Adipocyte (in vitro differentiated cells): ENCODE measurements around the gene SH3BGRL3.
"Not testable (repeated sequence)": the region's sequence is repeated elsewhere in the genome, so short reads cannot be mapped to it uniquely, and the experiment has no call there.

Experiments used
- DNase-seq: peaks from one replicate; pipeline ENCODE4 v3.0.0-alpha.2; 2015; ENCODE audit warnings: low read depth
- H3K27me3 ChIP-seq: replicated peaks from 2 replicates; pipeline ENCODE4 v1.7.0; 2013; ENCODE audit warnings: mild to moderate bottlenecking, low read length, moderate library complexity; ENCODE audit not compliant: control insufficient read depth, insufficient read depth
- H3K36me3 ChIP-seq: 2 replicates; pipeline ENCODE4 v1.7.0; 2013; ENCODE audit warnings: low read length, mild to moderate bottlenecking, moderate library complexity; ENCODE audit not compliant: control insufficient read depth, insufficient read depth, severe bottlenecking
- H3K4me1 ChIP-seq: 2 replicates; pipeline ENCODE4 v1.7.0; 2013; ENCODE audit warnings: mild to moderate bottlenecking, low read length, moderate library complexity; ENCODE audit not compliant: control insufficient read depth, insufficient read depth
- H3K4me3 ChIP-seq: 2 replicates; pipeline ENCODE4 v1.7.0; 2013; ENCODE audit warnings: mild to moderate bottlenecking, low read length, moderate library complexity
- H3K9ac ChIP-seq: 2 replicates; pipeline ENCODE4 v1.7.0; 2013; ENCODE audit warnings: mild to moderate bottlenecking, low read length, moderate library complexity
- H3K9me3 ChIP-seq: 2 replicates; pipeline ENCODE4 v1.7.0; 2013; ENCODE audit warnings: mild to moderate bottlenecking, low read length, moderate library complexity; ENCODE audit not compliant: control insufficient read depth

The SH3BGRL3 gene

DNA sequence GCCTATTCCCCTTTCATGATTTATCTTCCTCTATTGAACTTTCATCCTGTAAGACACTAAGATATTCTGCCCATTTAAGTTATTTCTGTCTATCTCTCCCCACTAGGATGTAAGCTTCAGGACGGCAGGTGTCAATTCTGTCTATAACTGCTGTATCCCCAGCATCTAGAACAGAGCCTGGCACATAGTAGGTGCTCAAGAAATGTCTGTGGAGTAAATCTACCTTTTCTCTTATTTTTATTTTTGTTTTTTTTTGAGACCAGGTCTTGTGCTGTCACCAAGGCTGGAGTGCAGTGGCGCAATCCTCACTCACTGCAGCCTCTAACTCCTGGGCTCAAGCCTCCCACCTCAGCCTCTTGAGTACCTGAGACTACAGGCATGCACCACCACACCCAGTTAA, 43.5 kb downstream of the SH3BGRL3 start:
- H3K9ac ChIP-seq = no peak overlapping the region
- H3K4me3 ChIP-seq = no peak overlapping the region
- peaks cover 10% of the 10 kb centered on the region for H3K4me1 ChIP-seq
- no peaks in the 10 kb centered on the region for H3K9me3 ChIP-seq
- no peaks in the 10 kb centered on the region for H3K36me3 ChIP-seq
- no peak for DNase-seq
- H3K27me3 ChIP-seq = peaks cover 5% of the 10 kb centered on the region

- no peak overlapping the region for H3K4me3 ChIP-seq
- H3K9me3 ChIP-seq = no peaks in the 10 kb centered on the region
- no peak overlapping the region for H3K9ac ChIP-seq
- peaks cover 6% of the 10 kb centered on the region for H3K27me3 ChIP-seq
- no peaks in the 10 kb centered on the region for H3K36me3 ChIP-seq
- peaks cover 4% of the 10 kb centered on the region for H3K4me1 ChIP-seq
- no peak for DNase-seq
These were observed 44.7 kb downstream of the SH3BGRL3 start for GRCh38 chr1:26324550-26324949.

DNA sequence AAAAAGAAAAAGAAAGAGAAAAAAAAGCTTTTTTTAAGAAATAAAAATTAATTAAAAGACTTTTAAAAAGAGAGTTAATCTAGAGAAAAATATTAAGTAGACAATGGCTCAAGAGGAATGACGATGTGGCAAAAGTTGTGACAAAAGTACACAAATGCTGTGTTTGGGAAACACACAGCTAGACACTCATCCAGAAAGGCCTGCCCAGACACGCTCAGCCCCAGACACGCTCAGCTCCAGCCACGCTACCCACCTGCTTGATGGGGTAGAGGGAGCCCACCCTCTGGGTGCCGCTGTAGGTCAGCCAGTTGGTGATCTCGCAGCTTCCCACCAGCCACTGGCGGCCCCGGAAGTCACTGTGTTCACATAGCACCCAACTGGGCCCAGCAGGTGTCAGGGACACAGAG, 48.1 kb downstream of the SH3BGRL3 start:
- H3K9ac ChIP-seq = no peak overlapping the region
- H3K27me3 ChIP-seq = peaks cover 4% of the 10 kb centered on the region
- no peak for DNase-seq
- no peaks in the 10 kb centered on the region for H3K9me3 ChIP-seq
- H3K4me3 ChIP-seq = no peak overlapping the region
- peaks cover 6% of the 10 kb centered on the region for H3K4me1 ChIP-seq
- no peaks in the 10 kb centered on the region for H3K36me3 ChIP-seq

DNA sequence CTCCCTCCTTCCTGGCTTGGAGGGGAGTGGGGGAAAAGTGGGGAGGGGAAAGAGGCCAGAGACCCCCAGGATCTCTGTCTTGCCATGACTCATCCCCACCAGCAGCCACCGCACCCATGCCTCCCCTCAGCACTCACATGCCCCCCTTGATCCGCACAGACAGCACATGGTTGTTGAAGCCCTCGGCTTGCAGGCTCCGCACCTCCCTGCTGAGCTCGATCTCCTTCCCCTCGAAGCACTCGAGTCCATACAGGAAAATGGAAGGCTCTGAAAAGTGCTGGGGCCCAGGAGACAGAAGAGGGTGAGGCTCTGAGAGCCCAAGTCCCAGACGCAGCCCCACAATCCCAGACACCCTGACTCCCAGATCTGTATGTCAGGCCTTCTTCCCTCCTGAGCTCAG, 48.7 kb downstream of the SH3BGRL3 start:
- Histone ChIP-seq H3K36me3 (no peaks in the 10 kb centered on the region), H3K27me3 (peaks cover 4% of the 10 kb centered on the region), H3K9ac (no peak overlapping the region), H3K4me1 (peaks cover 6% of the 10 kb centered on the region), H3K9me3 (no peaks in the 10 kb centered on the region), H3K4me3 (no peak overlapping the region)
- no peak for DNase-seq

DNA sequence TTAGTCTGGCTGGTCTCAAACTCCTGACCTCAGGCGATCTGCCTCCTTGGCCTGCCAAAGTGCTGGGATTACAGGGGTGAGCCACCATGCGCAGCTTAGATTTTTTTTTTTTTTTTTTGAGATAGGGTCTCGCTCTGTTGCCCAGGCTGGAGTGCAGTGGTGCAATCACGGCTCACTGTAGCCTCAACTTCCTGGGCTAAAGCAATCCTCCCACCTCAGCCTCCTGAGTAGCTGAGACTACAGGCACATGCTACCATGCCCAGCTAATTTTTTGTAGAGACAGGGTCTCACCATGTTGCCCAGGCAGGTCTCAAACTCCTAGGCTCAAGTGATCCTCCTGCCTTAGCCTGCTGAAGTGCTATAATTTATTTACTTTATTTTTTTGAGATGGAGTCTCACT, 49.5 kb downstream of the SH3BGRL3 start:
- not testable (repeated sequence) for H3K27me3 ChIP-seq, DNase-seq, H3K36me3 ChIP-seq

GRCh38 chr1:26330276-26330675, 50.4 kb downstream of the SH3BGRL3 start:
- peaks cover 4% of the 10 kb centered on the region for H3K27me3 ChIP-seq
- no peak for DNase-seq
- H3K9me3 ChIP-seq = no peaks in the 10 kb centered on the region
- H3K36me3 ChIP-seq = no peaks in the 10 kb centered on the region
- H3K9ac ChIP-seq = no peak overlapping the region
- peaks cover 6% of the 10 kb centered on the region for H3K4me1 ChIP-seq
- no peak overlapping the region for H3K4me3 ChIP-seq

More for the DNA sequence above, 49.5 kb downstream of the SH3BGRL3 start:
- not testable (repeated sequence) for H3K4me1 ChIP-seq, H3K4me3 ChIP-seq, H3K9ac ChIP-seq, H3K9me3 ChIP-seq
